MM.1S (cell line): ENCODE data around the gene ITGA5.

Experiments used
- DNase-seq: peaks from one replicate; pipeline ENCODE4 v3.0.0-alpha.2; 2015
- H2AFZ ChIP-seq: fragments of 300-600 bp; sonication (generic); 2 replicates; pipeline ENCODE4 v1.6.0; 2016; ENCODE audit warnings: antibody characterized with exemption, low read length
- H3F3A ChIP-seq: fragments of 300-600 bp; sonication (generic); 2 replicates; pipeline ENCODE4 v1.6.1; 2016; ENCODE audit warnings: mild to moderate bottlenecking, antibody characterized with exemption, low read length, moderate library complexity, mixed read lengths; ENCODE audit not compliant: insufficient read depth
- H3K27ac ChIP-seq: fragments of 300-600 bp; sonication (generic); 2 replicates; pipeline ENCODE4 v1.5.1; 2016; ENCODE audit warnings: mild to moderate bottlenecking, low read length
- H3K27me3 ChIP-seq: fragments of 300-600 bp; sonication (generic); replicated peaks from 2 replicates; pipeline ENCODE4 v1.6.0; 2016; ENCODE audit warnings: low read length; ENCODE audit not compliant: insufficient read depth
- H3K36me3 ChIP-seq: fragments of 300-600 bp; sonication (generic); replicated peaks from 2 replicates; pipeline ENCODE4 v1.6.1; 2016; ENCODE audit warnings: mild to moderate bottlenecking, low read length, mixed read lengths; ENCODE audit not compliant: insufficient read depth
- H3K4me1 ChIP-seq: fragments of 300-600 bp; sonication (generic); 2 replicates; pipeline ENCODE4 v1.6.1; 2016; ENCODE audit warnings: low read length, mixed read lengths
- H3K4me2 ChIP-seq: fragments of 300-600 bp; sonication (generic); 2 replicates; pipeline ENCODE4 v1.6.0; 2016; ENCODE audit warnings: low read depth, low read length
- H3K4me3 ChIP-seq: fragments of 300-600 bp; sonication (generic); 2 replicates; pipeline ENCODE4 v1.5.1; 2016; ENCODE audit warnings: low read length, mixed read lengths
- H3K79me2 ChIP-seq: fragments of 300-600 bp; sonication (generic); 2 replicates; pipeline ENCODE4 v1.6.1; 2016; ENCODE audit warnings: mixed run types, low read length, mixed read lengths
- H3K9ac ChIP-seq: fragments of 300-600 bp; sonication (generic); 2 replicates; pipeline ENCODE4 v1.6.1; 2016; ENCODE audit warnings: low read length, mixed read lengths
- H3K9me2 ChIP-seq: fragments of 300-600 bp; sonication (generic); replicated peaks from 2 replicates; pipeline ENCODE4 v1.6.1; 2016; ENCODE audit warnings: mild to moderate bottlenecking, low read length, mixed read lengths; ENCODE audit not compliant: insufficient read depth
- H3K9me3 ChIP-seq: fragments of 300-600 bp; sonication (generic); replicated peaks from 2 replicates; pipeline ENCODE4 v1.6.1; 2016; ENCODE audit warnings: mild to moderate bottlenecking, low read length, mixed read lengths; ENCODE audit not compliant: insufficient read depth
- H4K20me1 ChIP-seq: fragments of 300-600 bp; sonication (generic); 2 replicates; pipeline ENCODE4 v1.6.1; 2016; ENCODE audit warnings: mild to moderate bottlenecking, low read length, moderate library complexity, mixed read lengths; ENCODE audit not compliant: insufficient read depth
- CTCF ChIP-seq: fragments of 300-600 bp; sonication (generic); IDR thresholded peaks from 2 replicates; pipeline ENCODE4 v1.5.1; 2016; ENCODE audit warnings: antibody characterized with exemption, low read length, mixed read lengths
- EZH2 ChIP-seq: fragments of 300-600 bp; sonication (generic); optimal IDR thresholded peaks from 2 replicates; pipeline ENCODE3; 2017; ENCODE audit warnings: low read depth, mild to moderate bottlenecking, antibody characterized with exemption, low read length, mixed read lengths
- EZH2phosphoT487 ChIP-seq: fragments of 300-600 bp; sonication (generic); IDR thresholded peaks from 2 replicates; pipeline ENCODE4 v1.6.1; 2018; ENCODE audit warnings: antibody characterized with exemption, low read length

Gene ITGA5

DNA sequence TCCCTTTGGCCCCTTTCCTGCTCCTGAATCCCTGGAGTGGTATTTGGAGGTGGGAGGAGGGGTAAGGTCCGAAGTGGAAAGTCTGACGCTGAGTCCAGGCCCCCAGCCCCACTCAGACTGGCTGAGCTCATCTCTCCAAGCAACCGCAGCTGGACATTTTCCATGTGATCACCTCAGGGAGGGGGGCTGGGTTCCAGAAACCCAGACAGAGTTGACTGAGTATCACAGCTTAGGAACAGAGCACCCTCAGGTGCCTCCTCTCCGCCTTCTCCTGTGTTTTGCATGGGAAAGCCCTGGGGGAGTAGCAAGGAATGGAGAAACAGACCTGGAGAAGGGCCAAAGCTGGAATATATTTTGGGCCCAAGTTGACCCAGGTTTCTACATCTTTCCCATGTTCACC is 8.0 kb upstream of the ITGA5 start:
- Histone ChIP-seq H3K27me3 (peaks cover 30% of the 10 kb centered on the region), H3K27ac (no peak overlapping the region), H3K9ac (no peak overlapping the region), H3K9me3 (no peaks in the 10 kb centered on the region), H3K79me2 (no peaks in the 10 kb centered on the region), H3K36me3 (no peaks in the 10 kb centered on the region), H3K4me2 (no peak overlapping the region), H2AFZ (no peak overlapping the region), H3K4me3 (no peak overlapping the region), H4K20me1 (no peaks in the 10 kb centered on the region), H3F3A (no peaks in the 10 kb centered on the region), H3K9me2 (no peaks in the 10 kb centered on the region), H3K4me1 (no peaks in the 10 kb centered on the region)
- TF ChIP-seq EZH2 (no peak), EZH2phosphoT487 (no peak), CTCF (no peak)
- no peak for DNase-seq

GRCh38 chr12:54426690-54427089 is 7.6 kb upstream of the ITGA5 start:
- Histone ChIP-seq H3K9ac (no peak overlapping the region), H3K36me3 (no peaks in the 10 kb centered on the region), H3K27ac (no peak overlapping the region), H3K4me3 (no peak overlapping the region), H3K9me3 (no peaks in the 10 kb centered on the region), H3F3A (no peaks in the 10 kb centered on the region), H2AFZ (no peak overlapping the region), H4K20me1 (no peaks in the 10 kb centered on the region), H3K4me2 (no peak overlapping the region), H3K27me3 (peaks cover 30% of the 10 kb centered on the region), H3K4me1 (no peaks in the 10 kb centered on the region), H3K79me2 (no peaks in the 10 kb centered on the region), H3K9me2 (no peaks in the 10 kb centered on the region)
- DNase-seq = no peak
- TF ChIP-seq EZH2phosphoT487 (no peak), EZH2 (no peak), CTCF (no peak)

- H3K27ac ChIP-seq = no peak overlapping the region
- no peaks in the 10 kb centered on the region for H3K4me1 ChIP-seq
- H4K20me1 ChIP-seq = no peaks in the 10 kb centered on the region
- no peak overlapping the region for H3K9ac ChIP-seq
- no peaks in the 10 kb centered on the region for H3K9me3 ChIP-seq
- no peak overlapping the region for H2AFZ ChIP-seq
- H3F3A ChIP-seq = no peaks in the 10 kb centered on the region
- H3K9me2 ChIP-seq = no peaks in the 10 kb centered on the region
- TF ChIP-seq EZH2phosphoT487 = no peak
- no peak for TF ChIP-seq CTCF
- H3K4me2 ChIP-seq = no peak overlapping the region
- peaks cover 28% of the 10 kb centered on the region for H3K27me3 ChIP-seq
- DNase-seq = no peak
- no peaks in the 10 kb centered on the region for H3K36me3 ChIP-seq
- no peak overlapping the region for H3K4me3 ChIP-seq
- no peaks in the 10 kb centered on the region for H3K79me2 ChIP-seq
Observed at GRCh38 chr12:54425702-54426101, 6.6 kb upstream of the ITGA5 start.
